NCI-H2196 (cell line): ENCODE data around the gene EME2.

Experiments used
- DNase-seq: peaks from one replicate; lab custom pipeline; 2025; ENCODE audit not compliant: unreplicated experiment; lab: John Stamatoyannopoulos, UW

EME2 gene

GRCh38 chr16:1817716-1818115 lies 45.1 kb downstream of the EME2 start:
- DNase-seq = no peak

- DNase-seq = no peak
Measured at GRCh38 chr16:1818204-1818872, 45.7 kb downstream of the EME2 start.

GRCh38 chr16:1818873-1819525 lies 46.4 kb downstream of the EME2 start:
- DNase-seq = no peak

GRCh38 chr16:1819611-1820010 lies 47.0 kb downstream of the EME2 start:
- no peak for DNase-seq

- DNase-seq = no peak
Measured at GRCh38 chr16:1820096-1820945, 47.7 kb downstream of the EME2 start.

GRCh38 chr16:1820946-1821290 lies 48.3 kb downstream of the EME2 start:
- no peak for DNase-seq

GRCh38 chr16:1821861-1822611 lies 49.4 kb downstream of the EME2 start:
- DNase-seq = no peak

- no peak for DNase-seq
Measured at GRCh38 chr16:1822801-1823200, 50.2 kb downstream of the EME2 start.

GRCh38 chr16:1823821-1824220 lies 51.2 kb downstream of the EME2 start:
- no peak for DNase-seq

- DNase-seq = no peak
Measured at GRCh38 chr16:1825381-1825863, 52.8 kb downstream of the EME2 start.
